IPS-NIHi7 (cell line): Measurements from ENCODE around the gene ABCB1.
"Not testable (repeated sequence)": the region's sequence is repeated elsewhere in the genome, so short reads cannot be mapped to it uniquely, and the experiment has no call there.

Source experiments
- DNase-seq: peaks from one replicate; pipeline ENCODE4 v3.0.0; 2012; ENCODE audit warnings: mixed read lengths; ENCODE audit errors: extremely low spot score

ABCB1 gene

GRCh38 chr7:87473192-87473591, 127.5 kb downstream of the ABCB1 start:
- no peak for DNase-seq

- no peak for DNase-seq
These were observed 129.2 kb downstream of the ABCB1 start for GRCh38 chr7:87471473-87471872.

GRCh38 chr7:87469204-87469603, 131.5 kb downstream of the ABCB1 start:
- DNase-seq = not testable (repeated sequence)

- DNase-seq = not testable (repeated sequence)
These were observed 135.2 kb downstream of the ABCB1 start for GRCh38 chr7:87465534-87465880.

GRCh38 chr7:87464830-87465533, 135.7 kb downstream of the ABCB1 start:
- peak; percentile 35 for DNase-seq

GRCh38 chr7:87463982-87464381, 136.7 kb downstream of the ABCB1 start:
- DNase-seq = no peak

- DNase-seq = not testable (repeated sequence)
These were observed 140.2 kb downstream of the ABCB1 start for GRCh38 chr7:87460444-87460843.

GRCh38 chr7:87459941-87460340, 140.7 kb downstream of the ABCB1 start:
- no peak for DNase-seq

- no peak for DNase-seq
These were observed 142.5 kb downstream of the ABCB1 start for GRCh38 chr7:87458148-87458547.

- no peak for DNase-seq
These were observed 144.4 kb downstream of the ABCB1 start for GRCh38 chr7:87456247-87456646.
